ENCODE results near the gene NAALADL1.

Gene NAALADL1

DNA sequence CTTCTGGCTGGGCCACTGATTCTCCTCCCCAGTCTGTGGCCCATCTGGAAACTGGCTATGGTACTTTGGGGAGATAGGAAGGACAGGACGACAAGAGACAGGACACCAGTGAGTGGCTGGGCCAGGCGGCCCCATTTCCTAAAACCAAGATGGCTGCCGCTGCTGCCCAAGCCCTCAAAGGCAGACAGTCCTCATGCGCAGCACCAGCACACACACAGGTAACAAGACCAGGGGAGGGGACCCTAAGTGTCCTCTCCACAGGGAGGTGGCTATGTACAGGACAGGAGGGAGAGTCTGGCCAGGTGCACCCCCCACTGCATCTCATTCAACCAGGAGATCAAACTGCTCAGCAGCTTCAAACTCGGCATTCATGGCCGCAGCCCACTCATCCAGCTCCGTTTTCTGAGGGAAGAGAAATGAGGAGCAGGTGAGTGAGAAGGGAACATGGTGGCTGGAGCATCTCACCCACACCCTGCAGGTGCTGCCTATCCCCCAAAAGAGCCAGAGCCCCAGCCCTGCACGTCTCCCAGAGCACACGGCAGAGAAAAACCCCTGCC, 20.5 kb upstream of the NAALADL1 start:
- no peak for DNase-seq

DNA sequence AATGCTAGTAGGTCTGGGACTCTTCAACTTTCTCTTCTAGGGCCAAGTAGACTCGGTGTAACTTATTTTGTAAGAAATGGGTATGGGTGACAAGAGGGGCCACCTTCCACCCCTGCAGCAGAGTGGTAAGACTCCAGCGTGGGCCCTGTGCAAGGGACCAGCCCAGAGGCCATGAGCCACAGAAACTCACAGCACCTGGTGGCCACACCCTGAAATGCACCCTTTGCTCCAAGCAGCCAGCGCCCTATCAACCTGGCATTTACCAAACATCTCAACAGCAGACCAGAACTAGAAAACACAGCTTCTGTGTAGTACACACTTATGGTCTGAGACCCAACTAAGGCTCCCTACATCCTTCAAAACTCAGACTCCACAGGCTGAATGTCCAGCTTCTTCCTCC, 19.8 kb upstream of the NAALADL1 start:
- DNase-seq, result peak; percentile 25

DNA sequence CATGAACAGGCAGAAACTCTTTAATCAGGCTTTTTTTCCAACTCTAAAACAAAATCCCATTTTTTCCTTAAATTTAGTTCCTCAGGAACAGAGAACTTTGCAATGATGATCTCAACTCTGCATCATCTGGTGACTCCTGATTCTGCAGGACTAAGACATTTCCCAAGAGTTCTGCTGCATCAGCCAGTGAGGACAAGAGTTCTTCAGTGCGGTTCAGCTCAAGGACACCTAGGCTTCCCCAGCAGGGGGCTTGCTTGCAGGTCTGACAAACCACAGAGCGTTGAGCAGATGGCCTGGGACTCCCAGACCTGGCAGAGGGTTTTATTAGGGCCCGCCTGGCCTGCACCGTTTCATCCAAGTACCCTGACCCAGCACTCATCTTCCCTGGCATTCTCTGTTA, 19.1 kb upstream of the NAALADL1 start:
- no peak for DNase-seq

DNA sequence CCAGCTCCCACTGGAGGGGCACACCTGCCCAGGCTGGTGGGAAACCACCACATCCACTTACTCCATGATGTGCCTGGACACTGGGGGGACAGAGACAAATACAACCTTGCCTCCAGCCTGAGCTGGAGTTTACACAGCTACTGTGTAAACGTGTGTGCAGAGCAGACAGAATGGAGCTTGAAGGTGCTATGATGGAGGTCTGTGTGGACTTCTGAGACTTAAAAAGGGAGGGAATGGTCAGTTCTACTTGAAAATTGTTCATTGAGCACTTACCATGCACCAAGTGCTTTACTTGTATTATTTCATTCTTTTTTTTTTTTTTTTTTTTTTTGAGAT, 14.2 kb upstream of the NAALADL1 start:
- no peak for DNase-seq

DNA sequence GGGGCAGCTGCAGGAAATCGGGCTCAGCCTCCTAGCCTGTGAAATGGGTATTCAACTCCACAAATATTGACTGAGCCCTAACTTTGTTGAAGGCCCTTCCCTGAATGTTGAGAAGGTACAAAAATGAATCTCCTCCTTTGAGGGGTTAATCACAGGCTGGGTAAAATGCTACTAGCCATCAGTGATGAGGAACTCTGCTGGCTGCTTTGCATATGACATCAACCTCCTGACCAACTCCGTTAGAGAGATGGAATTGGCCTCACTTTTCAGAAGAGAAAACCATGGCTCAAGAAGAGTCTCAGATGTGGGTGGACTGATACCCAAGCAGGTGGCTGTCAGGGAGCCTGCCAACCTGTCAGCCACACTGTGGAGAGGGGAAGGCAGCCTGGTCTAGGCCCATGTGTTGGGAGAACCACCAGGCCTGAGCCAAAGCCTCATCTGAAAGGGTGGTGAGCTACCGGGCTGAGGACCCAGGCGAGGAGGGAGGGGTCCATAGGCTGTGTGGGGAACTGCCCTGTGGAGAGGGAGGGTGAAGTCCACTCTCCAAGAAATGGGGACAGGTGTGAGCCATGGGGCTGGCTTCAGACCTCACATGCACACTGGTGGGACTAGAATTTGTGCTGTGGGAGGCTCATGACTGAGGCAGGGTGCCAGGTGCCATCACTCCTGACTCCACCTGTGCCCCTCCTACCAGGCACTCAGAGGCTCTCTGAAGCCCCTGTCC, 13.7 kb upstream of the NAALADL1 start:
- DNase-seq, result no peak

DNA sequence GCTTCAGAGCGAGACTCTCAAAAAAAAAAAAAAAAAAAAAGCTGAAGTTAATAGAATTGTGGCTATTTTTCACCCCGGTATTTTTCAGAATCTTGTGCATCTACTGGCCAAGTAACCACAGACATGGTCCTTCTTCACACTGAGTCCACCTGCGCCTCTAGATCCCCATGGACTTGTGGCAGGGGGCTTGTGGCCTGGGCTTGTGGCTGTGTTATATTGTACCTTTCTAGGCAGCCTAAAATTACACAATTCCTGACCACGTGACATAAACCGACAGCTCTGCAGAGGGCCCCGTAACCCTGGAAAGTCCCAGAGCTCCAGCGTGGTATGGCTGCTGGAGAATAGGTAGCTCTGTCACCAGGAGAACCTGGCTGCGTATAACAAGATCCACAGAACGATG, 10.9 kb upstream of the NAALADL1 start:
- no peak for DNase-seq

DNA sequence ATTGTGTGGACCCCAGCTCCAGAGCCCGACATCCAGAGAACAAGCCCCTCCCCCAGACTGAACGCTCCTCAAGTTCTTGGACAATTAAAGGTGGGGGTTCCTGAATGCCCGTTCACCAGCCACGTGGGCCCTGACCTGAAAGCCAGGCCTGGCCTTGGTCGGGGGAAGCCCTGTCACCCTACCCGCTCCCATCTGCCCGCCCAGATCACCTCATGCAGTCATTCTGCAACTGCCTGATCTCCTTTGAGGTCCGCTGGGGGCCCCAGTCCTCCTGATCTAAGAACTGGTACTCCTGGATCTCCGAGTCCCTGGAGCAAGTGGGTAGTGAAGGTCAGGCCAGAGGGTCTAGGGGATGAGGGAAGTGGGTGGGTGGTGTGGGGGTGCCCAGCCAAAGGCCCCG, 9.1 kb upstream of the NAALADL1 start:
- no peak for DNase-seq

DNA sequence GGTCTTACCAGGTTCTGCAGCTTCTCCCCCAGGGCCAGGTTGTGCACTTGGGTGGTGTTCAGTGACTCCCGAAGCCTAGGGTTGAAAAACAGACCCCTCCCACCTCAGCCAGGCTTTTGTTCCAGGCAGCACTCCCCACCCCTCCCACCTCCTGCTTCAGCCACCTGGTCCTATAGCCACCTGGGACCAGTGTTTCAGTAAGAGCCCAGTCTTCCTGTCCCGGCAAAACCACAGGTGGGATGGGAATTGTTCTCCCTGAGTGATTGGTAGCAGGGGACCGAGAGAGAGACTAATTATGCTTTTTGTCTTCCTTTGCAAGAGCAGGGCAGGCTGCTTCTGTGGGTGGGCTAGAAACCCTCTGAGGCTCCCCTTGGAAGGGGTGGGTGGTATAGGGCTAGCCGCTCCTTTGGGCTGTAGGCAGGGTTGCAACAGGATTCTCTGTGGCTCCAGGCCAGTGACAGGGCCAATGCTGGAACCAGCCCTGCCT, 8.5 kb upstream of the NAALADL1 start:
- DNase-seq, result no peak

DNA sequence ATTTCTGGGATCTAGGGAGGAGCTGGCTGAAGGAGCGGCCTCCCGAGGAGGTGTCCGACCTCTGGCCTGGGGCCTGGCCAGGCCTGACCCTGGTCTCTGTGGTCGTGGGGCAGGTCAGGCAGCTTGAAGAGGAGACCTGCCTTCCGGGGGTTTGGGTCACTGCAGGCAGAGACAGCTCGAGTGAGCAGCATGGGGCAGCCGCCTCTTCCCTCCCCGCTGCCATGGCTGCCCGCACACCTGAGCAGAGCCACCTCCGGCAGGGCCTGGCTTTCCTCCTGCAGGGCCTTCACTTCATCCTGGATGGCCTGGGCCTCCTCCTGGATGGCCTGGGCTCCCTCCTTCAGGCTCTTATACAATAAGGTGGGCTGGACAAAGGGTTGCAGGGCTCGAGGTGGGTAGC, 8.0 kb upstream of the NAALADL1 start:
- DNase-seq, result no peak

DNA sequence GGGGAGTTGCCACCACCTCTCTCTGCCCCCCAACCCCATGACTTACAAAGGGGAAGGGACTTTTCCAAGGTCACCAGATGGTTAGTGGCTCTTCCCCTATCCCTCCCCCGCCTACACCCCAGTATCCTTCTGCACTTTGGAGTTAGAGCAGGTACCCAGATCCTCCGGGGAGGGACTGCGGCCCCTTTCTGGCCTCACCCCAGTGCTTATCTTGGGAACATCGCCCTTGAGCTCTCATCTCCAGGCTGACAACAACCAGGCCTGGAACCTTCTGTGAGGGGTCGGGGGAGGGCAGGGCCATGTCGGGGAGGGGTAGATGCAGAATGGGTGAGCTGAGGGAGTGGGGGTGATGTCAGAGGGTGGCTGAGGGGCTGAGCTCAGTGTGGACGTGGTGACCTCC, 7.5 kb upstream of the NAALADL1 start:
- DNase-seq, result no peak

DNA sequence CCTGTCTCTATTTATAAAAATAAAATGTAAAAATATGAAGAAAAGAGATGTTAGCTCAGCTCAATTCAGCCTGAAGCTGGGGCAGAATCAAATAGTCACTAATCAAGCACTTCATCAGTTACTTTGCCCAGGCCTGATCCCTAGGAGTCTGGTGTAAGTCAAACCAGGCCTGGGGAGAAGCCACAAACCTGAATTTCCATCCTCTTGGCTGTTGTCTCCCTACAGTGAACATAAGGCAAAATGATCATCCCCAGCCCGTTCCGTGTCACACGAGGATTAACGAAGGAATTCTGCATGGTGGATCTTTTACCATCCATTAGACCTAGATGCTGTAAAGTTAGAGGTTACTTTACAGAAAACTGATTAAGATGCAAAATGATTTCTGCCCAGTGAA, 6.5 kb upstream of the NAALADL1 start:
- DNase-seq, result no peak

DNA sequence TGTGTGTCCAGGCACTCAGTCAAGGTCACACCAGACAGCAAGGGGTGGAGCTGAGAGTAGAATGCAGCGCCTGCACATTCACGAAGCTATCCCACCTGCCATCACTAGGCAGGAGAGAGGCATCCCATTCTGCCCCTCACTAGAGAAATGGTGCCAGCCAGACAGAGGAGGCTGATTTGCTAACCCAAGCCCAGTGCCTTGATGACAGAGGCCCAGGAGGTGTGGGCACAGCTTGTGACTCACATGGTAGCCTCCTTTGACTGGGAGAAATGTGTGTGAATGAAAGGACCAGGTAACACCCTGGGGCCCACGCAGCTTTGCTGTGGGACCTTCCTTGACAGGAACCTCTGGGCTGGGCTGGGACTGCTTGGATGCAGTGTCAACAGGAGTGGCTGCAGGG, 5.2 kb upstream of the NAALADL1 start:
- no peak for DNase-seq

DNA sequence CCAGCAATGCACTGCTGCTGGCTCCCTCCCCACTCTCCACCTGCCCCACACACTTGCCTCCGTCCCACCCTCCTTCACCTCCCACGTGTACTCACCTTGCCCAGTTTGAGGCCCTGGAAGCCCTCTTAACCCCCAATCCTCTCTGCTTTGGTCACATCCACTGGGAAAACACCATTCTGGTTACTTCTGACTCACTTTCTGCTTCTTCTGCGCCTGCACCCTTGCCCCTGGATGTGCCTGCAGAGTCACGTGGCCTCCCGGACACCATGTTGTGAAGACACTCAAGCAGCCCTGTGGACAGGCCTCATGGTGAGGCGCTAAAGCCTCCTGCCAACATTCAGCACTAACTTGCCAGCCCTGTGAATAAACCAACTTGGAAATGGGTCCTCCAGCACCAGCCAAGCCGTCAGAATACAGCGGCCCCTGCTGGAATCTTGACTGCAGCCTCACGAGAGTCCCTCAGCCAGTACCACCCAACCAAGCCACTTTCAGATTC, 2.6 kb upstream of the NAALADL1 start:
- no peak for DNase-seq

DNA sequence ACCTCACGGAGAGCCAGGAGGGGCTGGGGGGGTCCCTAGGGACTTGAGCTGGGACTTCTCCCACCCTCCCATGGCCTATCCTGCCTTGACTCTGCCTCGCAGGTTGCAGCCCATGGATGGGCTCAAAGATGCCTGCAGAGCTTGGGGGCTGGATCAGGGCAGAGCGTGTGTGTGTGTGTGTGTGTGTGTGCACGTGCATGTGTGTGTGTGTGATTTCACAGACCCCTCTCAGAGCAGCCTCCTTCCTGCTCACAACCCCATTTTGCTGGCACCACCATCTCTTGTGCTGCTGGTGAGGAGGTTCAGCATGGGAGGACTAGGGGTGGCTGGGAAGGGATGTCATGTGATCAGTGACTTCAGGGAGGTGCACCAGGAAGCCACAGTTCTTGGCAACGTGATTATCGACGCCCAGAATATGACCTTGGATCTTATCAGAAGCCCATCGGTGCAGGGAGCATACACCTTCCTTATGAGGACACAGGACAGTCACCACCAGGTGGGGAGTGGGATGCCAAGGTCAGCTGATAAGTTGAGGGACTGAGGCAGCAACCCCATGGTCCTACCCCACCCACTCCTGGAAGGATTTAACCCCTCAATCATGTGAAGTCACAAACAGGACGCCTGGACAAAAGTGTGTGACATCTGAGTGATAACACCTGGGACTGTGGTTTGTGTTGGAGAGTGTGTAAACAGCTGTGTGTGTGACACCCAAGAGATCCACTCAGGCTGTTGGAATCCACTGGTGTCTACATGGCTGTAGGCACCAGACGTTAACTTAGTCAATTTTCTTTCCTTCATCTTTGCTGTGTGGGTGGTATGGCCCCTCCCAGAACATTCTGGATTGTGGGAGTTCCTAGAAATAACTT, 1.8 kb upstream of the NAALADL1 start:
- DNase-seq, result no peak

DNA sequence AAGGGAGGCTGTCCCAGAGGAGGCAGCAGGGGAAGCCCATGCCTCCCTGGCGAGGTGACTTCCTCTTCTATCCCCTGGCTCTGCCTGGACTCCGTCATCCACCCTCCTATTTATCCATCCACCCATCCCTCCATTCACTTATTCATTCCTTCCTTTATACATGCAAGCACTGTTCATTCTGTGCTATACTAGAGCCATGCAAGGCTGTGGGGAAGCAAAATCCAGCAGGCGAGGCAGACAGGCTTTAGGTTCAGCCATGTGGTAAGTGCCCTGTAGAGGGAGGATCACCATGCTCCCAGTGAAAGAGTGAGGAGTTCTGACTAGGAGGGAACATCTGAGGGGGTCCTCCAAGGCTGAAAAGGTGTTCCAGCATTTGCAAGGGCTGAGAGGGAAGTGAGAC, 1.2 kb upstream of the NAALADL1 start:
- no peak for DNase-seq

DNA sequence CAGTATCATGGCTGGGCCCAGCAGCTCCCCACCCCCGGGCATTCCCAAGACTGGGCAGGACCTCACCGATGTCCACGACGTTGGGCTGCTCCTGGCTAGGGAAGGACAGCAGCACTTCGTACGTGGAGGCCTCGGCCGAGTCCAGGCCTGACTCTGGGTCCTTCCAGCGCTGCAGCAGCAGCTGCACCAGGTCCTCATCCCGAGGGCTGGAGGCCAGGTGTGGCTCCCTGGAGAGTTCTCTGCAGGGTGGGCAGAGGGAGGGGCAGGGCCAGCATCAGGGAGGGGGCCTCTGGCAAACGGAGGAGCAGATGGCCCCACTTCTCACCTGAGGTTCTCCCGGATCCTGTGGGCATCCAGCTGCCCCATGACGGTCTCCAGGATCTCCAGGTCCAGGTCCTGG, 341 bp downstream of the NAALADL1 start:
- DNase-seq, result no peak

DNA sequence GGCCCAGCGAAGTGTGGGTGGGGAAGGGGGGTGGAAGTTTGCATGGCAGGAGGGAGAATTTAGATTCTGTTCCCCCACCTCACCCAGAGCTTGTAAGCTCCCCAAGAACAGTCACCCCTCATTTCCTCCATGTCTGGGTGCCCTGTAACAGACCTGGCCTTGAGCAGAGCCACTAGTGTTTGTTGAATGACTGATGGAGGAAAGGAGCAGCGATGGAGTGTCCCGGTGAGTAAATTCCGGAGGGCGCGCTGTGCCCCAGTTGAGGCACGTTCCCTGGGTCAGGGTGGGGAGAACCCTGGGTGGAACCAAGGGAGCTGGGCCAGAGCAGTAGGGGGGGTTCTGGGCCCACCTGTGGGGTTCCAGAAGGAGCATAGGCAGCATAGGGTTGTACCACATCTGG, 827 bp downstream of the NAALADL1 start:
- no peak for DNase-seq

DNA sequence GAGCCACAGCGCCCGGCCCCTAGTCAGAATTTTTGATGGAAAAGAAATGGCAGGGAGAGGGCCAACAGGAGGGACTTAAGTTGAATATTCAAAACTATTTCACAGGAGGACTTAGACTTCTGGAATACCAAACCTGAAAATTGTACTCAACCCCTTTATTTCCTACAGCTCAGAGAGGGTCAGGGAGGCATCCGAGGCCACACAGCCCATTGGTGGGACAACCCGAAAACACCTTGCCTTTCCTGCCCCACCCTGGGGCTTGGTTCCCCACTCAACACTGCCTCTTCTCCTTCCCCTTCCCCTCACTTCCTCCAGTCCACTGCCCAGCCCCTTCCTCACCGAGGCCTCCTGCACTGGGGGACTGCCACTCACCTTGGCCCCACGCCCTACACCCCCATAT, 1.4 kb downstream of the NAALADL1 start:
- DNase-seq, result no peak

DNA sequence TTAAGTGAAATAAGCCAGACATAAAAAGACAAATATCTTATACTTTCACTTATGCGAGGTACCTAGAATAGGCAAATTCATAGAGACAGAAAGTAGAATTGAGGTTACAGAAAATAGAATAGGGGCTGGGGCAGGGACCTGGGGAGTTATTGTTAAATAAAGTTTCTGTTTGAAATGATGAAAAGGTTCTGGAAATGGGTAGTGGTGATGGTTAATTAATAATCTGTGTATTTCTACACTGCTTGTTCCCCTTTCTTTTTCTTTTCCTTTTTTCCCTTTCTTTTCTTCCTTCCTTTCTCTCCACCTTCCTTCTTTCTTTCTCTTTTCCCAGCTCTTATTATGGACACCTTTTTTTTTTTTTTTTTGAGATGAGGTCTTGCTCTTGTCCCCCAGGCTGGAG, 2.8 kb downstream of the NAALADL1 start:
- no peak for DNase-seq

DNA sequence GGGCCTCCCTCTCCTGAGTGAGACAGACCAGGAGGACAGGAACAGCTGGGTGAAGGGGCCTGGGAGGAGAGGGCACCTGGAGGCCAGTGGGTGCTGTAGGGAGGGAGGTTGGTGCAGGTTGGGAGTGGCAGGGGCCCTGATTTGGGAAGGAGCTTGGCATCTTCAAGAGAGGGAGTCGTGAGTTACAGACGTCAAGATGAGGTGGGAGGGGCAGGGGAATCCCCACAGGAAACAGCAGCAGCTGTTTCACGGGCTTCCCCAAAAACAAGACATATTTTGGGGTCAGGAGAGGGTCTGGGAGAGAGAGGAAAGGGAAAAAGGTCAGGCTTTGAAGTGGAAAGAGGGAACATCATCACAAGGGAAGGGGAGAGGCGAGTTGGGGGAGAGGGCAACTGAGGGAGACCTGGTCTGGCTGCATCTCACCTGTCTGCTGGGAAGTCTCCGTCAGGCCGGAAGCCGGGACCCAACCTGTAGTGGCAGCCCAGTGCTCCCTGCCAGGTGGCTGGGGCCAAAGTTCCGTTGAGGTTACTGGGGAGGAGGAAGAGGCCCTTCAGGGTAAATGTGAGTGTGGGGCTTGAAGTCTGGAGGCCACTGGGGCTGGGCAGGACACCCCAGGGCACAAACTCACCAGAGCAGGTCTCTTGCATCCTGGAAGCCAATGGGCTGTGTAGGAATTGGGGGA, 4.4 kb downstream of the NAALADL1 start:
- DNase-seq, result no peak

DNA sequence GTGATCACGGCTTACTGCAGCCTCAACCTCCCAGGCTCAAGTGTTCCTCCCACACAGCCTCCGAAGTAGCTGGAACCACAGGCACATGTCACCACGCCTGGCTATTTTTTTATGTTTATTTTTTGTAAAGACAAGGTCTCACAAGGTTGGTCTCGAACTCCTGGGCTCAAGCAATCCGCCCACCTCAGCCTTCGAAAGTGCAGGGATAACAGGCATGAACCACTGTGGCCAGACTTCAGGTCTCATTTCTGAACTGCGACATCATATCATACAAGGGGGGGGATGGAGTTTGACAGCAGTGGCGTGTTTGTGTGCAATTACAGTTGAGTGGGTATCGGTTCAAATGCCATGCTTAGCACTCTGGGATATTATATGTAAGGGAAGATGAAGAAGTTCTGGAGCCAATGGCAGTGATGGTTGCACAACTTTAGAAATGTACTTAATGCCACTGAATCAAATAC, 6.9 kb downstream of the NAALADL1 start:
- DNase-seq, result no peak

DNA sequence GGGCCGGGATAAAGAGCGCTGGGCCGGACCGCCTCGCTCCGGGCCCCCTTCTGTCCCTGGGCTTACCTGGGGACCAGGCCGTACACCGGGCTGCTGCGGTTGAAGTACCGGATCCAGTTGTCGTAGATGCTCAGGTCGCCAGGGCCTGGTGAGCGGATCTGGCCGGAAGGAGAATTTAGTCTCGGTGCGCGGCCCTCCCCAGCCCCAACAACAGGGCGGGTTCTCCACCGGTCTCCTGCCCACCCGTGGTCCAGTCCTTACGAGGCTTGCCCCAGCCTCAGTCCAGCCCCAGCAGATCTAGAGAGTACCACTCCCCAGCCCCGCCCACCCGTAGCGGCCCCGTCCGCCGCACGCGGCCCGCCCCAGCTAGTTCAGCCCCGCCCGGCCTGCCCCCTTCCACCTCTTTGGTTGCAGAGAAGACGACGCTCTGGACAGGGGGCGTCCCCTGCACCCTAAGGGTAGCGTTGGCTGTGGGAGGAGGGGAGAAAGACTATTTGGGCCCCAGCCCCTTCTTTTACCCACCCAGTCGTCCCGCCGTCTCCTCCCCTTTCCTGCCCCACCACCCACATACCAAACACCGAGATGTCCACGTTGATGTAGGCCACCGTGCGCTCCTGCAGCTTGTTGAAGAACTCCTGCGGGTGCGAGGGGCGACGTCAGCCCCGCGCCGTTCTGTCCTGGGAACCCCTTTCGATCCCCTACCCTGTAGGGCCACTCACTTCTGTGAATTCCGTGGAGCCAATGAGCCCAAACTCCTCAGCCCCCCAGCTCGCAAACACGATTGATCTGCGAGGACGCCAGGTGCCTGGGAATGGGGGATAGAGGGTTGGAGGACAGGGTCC, 10.6 kb downstream of the NAALADL1 start:
- no peak for DNase-seq
